ENCODE measurements around the gene TIMM44. TPM values are rescaled to one million over a fixed set of nuclear protein-coding genes. Genes with fewer than 3 reads are reported as not detected.
"Not testable (repeated sequence)": the region's sequence is repeated elsewhere in the genome, so short reads cannot be mapped to it uniquely, and the experiment has no call there.

Gene TIMM44
- total RNA-seq, 1 experiment from 2014 or later, result 57.8 TPM

GRCh38 chr19:7930765-7931164 is 12.7 kb downstream of the TIMM44 start:
- Mint-ChIP-seq H3K4me1 (ENCODE audit: low read depth, unreplicated experiment) (peaks cover 8% of the 10 kb centered on the region), H3K9me3 (ENCODE audit: low read depth, unreplicated experiment) (no peaks in the 10 kb centered on the region), H3K4me3 (ENCODE audit: low read depth, unreplicated experiment) (no peak overlapping the region), H3K27me3 (ENCODE audit: unreplicated experiment) (no peaks in the 10 kb centered on the region), H3K36me3 (ENCODE audit: insufficient read depth, unreplicated experiment) (peaks cover 58% of the 10 kb centered on the region), H3K27ac (ENCODE audit: unreplicated experiment) (no peak overlapping the region)
- no peak for TF ChIP-seq CTCF (IDR thresholded peaks at IDR 0.05; ENCODE audit: unreplicated experiment)
- no TSS peak for BruUV-seq (replicated peaks)
- intact Hi-C loops (cut with micrococcal nuclease; ENCODE audit: unreplicated experiment), result no loop called here
- no peak for DNase-seq
- CTCF ChIA-PET, result no interaction called here

GRCh38 chr19:7930030-7930429 is 13.4 kb downstream of the TIMM44 start:
- BruUV-seq (replicated peaks); H3K27me3 Mint-ChIP-seq (ENCODE audit: unreplicated experiment); DNase-seq; H3K27ac Mint-ChIP-seq (ENCODE audit: unreplicated experiment); H3K9me3 Mint-ChIP-seq (ENCODE audit: low read depth, unreplicated experiment); intact Hi-C loops (cut with micrococcal nuclease; ENCODE audit: unreplicated experiment); H3K4me3 Mint-ChIP-seq (ENCODE audit: low read depth, unreplicated experiment); H3K4me1 Mint-ChIP-seq (ENCODE audit: low read depth, unreplicated experiment): not testable (repeated sequence)
- H3K36me3 Mint-ChIP-seq (ENCODE audit: insufficient read depth, unreplicated experiment), result peaks cover 58% of the 10 kb centered on the region
- CTCF ChIA-PET, result interaction anchor here (0.7 kb wide), 1 partner anchor 28 kb away, joined by 5 read pairs; no protein-coding TSS in a partner anchor

- DNase-seq, result peak; percentile 51
- CTCF ChIA-PET, result interaction anchor here (0.6 to 1.4 kb wide), 3 partner anchors 8 to 132 kb away, joined by 4 to 8 read pairs (median 6); partner anchors contain the start of genes SNAPC2 and TIMM44
- peak; percentile 33 for TF ChIP-seq CTCF (IDR thresholded peaks at IDR 0.05; ENCODE audit: unreplicated experiment)
- intact Hi-C loops (cut with micrococcal nuclease; ENCODE audit: unreplicated experiment), result no loop called here
- no peaks in the 10 kb centered on the region for H3K27me3 Mint-ChIP-seq (ENCODE audit: unreplicated experiment)
- H3K9me3 Mint-ChIP-seq (ENCODE audit: low read depth, unreplicated experiment), result no peaks in the 10 kb centered on the region
- H3K27ac Mint-ChIP-seq (ENCODE audit: unreplicated experiment), result no peak overlapping the region
- BruUV-seq (replicated peaks), result no TSS peak
- H3K4me3 Mint-ChIP-seq (ENCODE audit: low read depth, unreplicated experiment), result no peak overlapping the region
- H3K36me3 Mint-ChIP-seq (ENCODE audit: insufficient read depth, unreplicated experiment), result peaks cover 54% of the 10 kb centered on the region
- peaks cover 8% of the 10 kb centered on the region for H3K4me1 Mint-ChIP-seq (ENCODE audit: low read depth, unreplicated experiment)
Observed at GRCh38 chr19:7928741-7929701, 14.4 kb downstream of the TIMM44 start.

- H3K4me3 Mint-ChIP-seq (ENCODE audit: low read depth, unreplicated experiment), result no peak overlapping the region
- H3K27ac Mint-ChIP-seq (ENCODE audit: unreplicated experiment), result no peak overlapping the region
- H3K9me3 Mint-ChIP-seq (ENCODE audit: low read depth, unreplicated experiment), result no peaks in the 10 kb centered on the region
- H3K27me3 Mint-ChIP-seq (ENCODE audit: unreplicated experiment), result no peaks in the 10 kb centered on the region
- BruUV-seq (replicated peaks), result no TSS peak
- CTCF ChIA-PET, result interaction anchor here (0.6 to 1.4 kb wide), 2 partner anchors 8 to 132 kb away, joined by 4 to 8 read pairs; partner anchors contain the start of gene SNAPC2
- intact Hi-C loops (cut with micrococcal nuclease; ENCODE audit: unreplicated experiment), result no loop called here
- H3K36me3 Mint-ChIP-seq (ENCODE audit: insufficient read depth, unreplicated experiment), result peaks cover 47% of the 10 kb centered on the region
- no peak for DNase-seq
- peaks cover 8% of the 10 kb centered on the region for H3K4me1 Mint-ChIP-seq (ENCODE audit: low read depth, unreplicated experiment)
- no peak for TF ChIP-seq CTCF (IDR thresholded peaks at IDR 0.05; ENCODE audit: unreplicated experiment)
Observed at GRCh38 chr19:7928334-7928706, 15.1 kb downstream of the TIMM44 start.

All from Calu3 (cell line).